Measurements from ENCODE around the gene PDE3A.

The PDE3A gene

GRCh38 chr12:20375560-20375959 is 7.2 kb downstream of the PDE3A start:
- H3K36me3 ChIP-seq (ENCODE audit: insufficient read depth, low read length) = no peaks in the 10 kb centered on the region

GRCh38 chr12:20376984-20377383 is 8.6 kb downstream of the PDE3A start:
- Histone ChIP-seq H3K4me2 (ENCODE audit: low read depth, low read length, poor library complexity, severe bottlenecking) (no peak overlapping the region), H4K20me1 (ENCODE audit: insufficient read depth, low read length, poor library complexity, severe bottlenecking) (no peaks in the 10 kb centered on the region)
- TF ChIP-seq EZH2phosphoT487 (IDR thresholded peaks at IDR 0.05; ENCODE audit: borderline replicate concordance) (no peak), CTCF (conservative IDR thresholded peaks at IDR 0.05; ENCODE audit: low read length) (peak; percentile 84)

More at GRCh38 chr12:20375560-20375959, 7.2 kb downstream of the PDE3A start:
- Histone ChIP-seq H3K79me2 (ENCODE audit: insufficient read depth, low read length) (no peaks in the 10 kb centered on the region), H4K20me1 (ENCODE audit: insufficient read depth, low read length, poor library complexity, severe bottlenecking) (no peaks in the 10 kb centered on the region), H2AFZ (ENCODE audit: low read length) (no peak overlapping the region), H3F3A (ENCODE audit: low read depth) (no peaks in the 10 kb centered on the region), H3K27me3 (ENCODE audit: insufficient read depth, low read length, poor library complexity, severe bottlenecking) (no peaks in the 10 kb centered on the region), H3K4me2 (ENCODE audit: low read depth, low read length, poor library complexity, severe bottlenecking) (no peak overlapping the region), H3K9ac (ENCODE audit: low read depth, low read length, poor library complexity, severe bottlenecking) (no peak overlapping the region), H3K9me2 (replicated peaks; ENCODE audit: low read depth, low read length) (no peaks in the 10 kb centered on the region), H3K4me1 (ENCODE audit: insufficient read depth, low read length, poor library complexity, severe bottlenecking) (peaks cover 8% of the 10 kb centered on the region), H3K4me3 (ENCODE audit: low read length, poor library complexity, severe bottlenecking) (no peak overlapping the region), H3K9me3 (ENCODE audit: insufficient read depth, low read depth, low read length) (no peaks in the 10 kb centered on the region)
- TF ChIP-seq CTCF (conservative IDR thresholded peaks at IDR 0.05; ENCODE audit: low read length) (no peak), EZH2phosphoT487 (IDR thresholded peaks at IDR 0.05; ENCODE audit: borderline replicate concordance) (no peak)

GRCh38 chr12:20377750-20378149 is 9.4 kb downstream of the PDE3A start:
- Histone ChIP-seq H3K4me1 (ENCODE audit: insufficient read depth, low read length, poor library complexity, severe bottlenecking) (peaks cover under 1% of the 10 kb centered on the region), H3F3A (ENCODE audit: low read depth) (no peaks in the 10 kb centered on the region), H3K9me3 (ENCODE audit: insufficient read depth, low read depth, low read length) (no peaks in the 10 kb centered on the region), H3K9me2 (replicated peaks; ENCODE audit: low read depth, low read length) (no peaks in the 10 kb centered on the region), H3K4me2 (ENCODE audit: low read depth, low read length, poor library complexity, severe bottlenecking) (no peak overlapping the region), H2AFZ (ENCODE audit: low read length) (no peak overlapping the region), H3K4me3 (ENCODE audit: low read length, poor library complexity, severe bottlenecking) (no peak overlapping the region), H3K36me3 (ENCODE audit: insufficient read depth, low read length) (no peaks in the 10 kb centered on the region), H3K9ac (ENCODE audit: low read depth, low read length, poor library complexity, severe bottlenecking) (no peak overlapping the region), H4K20me1 (ENCODE audit: insufficient read depth, low read length, poor library complexity, severe bottlenecking) (no peaks in the 10 kb centered on the region), H3K79me2 (ENCODE audit: insufficient read depth, low read length) (no peaks in the 10 kb centered on the region), H3K27me3 (ENCODE audit: insufficient read depth, low read length, poor library complexity, severe bottlenecking) (no peaks in the 10 kb centered on the region)
- TF ChIP-seq CTCF (conservative IDR thresholded peaks at IDR 0.05; ENCODE audit: low read length) (no peak), EZH2phosphoT487 (IDR thresholded peaks at IDR 0.05; ENCODE audit: borderline replicate concordance) (no peak)

More at GRCh38 chr12:20376984-20377383, 8.6 kb downstream of the PDE3A start:
- H3K9me2 ChIP-seq (replicated peaks; ENCODE audit: low read depth, low read length) = no peaks in the 10 kb centered on the region
- no peaks in the 10 kb centered on the region for H3K27me3 ChIP-seq (ENCODE audit: insufficient read depth, low read length, poor library complexity, severe bottlenecking)
- no peak overlapping the region for H3K4me3 ChIP-seq (ENCODE audit: low read length, poor library complexity, severe bottlenecking)
- no peaks in the 10 kb centered on the region for H3F3A ChIP-seq (ENCODE audit: low read depth)
- no peak overlapping the region for H2AFZ ChIP-seq (ENCODE audit: low read length)
- no peak overlapping the region for H3K9ac ChIP-seq (ENCODE audit: low read depth, low read length, poor library complexity, severe bottlenecking)
- H3K4me1 ChIP-seq (ENCODE audit: insufficient read depth, low read length, poor library complexity, severe bottlenecking) = peaks cover 8% of the 10 kb centered on the region
- no peaks in the 10 kb centered on the region for H3K36me3 ChIP-seq (ENCODE audit: insufficient read depth, low read length)
- H3K79me2 ChIP-seq (ENCODE audit: insufficient read depth, low read length) = no peaks in the 10 kb centered on the region
- no peaks in the 10 kb centered on the region for H3K9me3 ChIP-seq (ENCODE audit: insufficient read depth, low read depth, low read length)

All from Loucy (cell line).